ENCODE data around the gene BNC1.

The BNC1 gene

DNA sequence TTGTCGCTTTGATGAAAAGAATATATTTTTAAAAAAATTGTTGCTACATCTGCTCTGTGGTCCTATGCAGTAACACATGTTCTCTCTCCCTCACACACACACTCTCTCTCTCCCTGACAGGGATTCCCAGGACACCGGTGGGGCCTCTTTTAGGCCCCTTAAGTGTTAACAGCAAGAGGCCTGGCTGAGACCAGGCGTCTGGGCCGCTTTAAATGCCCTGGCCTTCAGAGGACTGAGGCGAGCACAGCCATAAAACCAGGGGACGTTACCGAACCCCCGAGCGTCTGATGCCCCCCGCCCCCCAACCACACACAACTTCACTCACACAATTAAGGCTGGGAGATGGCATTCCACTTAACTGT, 1.7 kb downstream of the BNC1 start:
- no peak for DNase-seq (ENCODE audit: low read depth)
- TF ChIP-seq POLR2A (IDR thresholded peaks at IDR 0.05; ENCODE audit: extremely low read depth, insufficient read length) (no peak), MYC (IDR thresholded peaks at IDR 0.05; ENCODE audit: low read depth, low read length) (no peak)
- TF ChIP-seq, protein P1, sequence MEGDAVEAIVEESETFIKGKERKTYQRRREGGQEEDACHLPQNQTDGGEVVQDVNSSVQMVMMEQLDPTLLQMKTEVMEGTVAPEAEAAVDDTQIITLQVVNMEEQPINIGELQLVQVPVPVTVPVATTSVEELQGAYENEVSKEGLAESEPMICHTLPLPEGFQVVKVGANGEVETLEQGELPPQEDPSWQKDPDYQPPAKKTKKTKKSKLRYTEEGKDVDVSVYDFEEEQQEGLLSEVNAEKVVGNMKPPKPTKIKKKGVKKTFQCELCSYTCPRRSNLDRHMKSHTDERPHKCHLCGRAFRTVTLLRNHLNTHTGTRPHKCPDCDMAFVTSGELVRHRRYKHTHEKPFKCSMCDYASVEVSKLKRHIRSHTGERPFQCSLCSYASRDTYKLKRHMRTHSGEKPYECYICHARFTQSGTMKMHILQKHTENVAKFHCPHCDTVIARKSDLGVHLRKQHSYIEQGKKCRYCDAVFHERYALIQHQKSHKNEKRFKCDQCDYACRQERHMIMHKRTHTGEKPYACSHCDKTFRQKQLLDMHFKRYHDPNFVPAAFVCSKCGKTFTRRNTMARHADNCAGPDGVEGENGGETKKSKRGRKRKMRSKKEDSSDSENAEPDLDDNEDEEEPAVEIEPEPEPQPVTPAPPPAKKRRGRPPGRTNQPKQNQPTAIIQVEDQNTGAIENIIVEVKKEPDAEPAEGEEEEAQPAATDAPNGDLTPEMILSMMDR (IDR thresholded peaks at IDR 0.05; ENCODE audit: low read depth, low read length): no peak
- TF ChIP-seq, protein P2, sequence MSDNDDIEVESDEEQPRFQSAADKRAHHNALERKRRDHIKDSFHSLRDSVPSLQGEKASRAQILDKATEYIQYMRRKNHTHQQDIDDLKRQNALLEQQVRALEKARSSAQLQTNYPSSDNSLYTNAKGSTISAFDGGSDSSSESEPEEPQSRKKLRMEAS (IDR thresholded peaks at IDR 0.05; ENCODE audit: low read depth, low read length): no peak
- no peak overlapping the region for H3K4me3 ChIP-seq (ENCODE audit: low read depth, low read length)

DNA sequence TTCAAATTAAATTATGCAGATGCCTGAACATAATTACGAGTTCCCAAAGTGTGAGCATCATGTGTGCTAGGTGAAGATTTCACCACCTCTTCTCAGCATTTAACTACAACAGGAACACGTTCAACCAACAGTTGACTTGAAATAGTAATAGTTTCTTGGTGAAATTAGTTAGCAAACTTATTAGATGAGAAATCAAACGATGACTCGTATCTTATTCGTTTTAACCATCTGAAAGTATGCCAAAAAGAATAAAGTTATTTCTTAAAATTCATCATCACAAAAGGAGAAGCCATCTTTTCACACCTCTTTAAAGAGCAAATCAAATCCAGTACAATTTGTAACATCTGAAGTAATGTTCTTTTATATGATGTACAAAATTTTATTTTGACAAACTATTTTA, 2.3 kb downstream of the BNC1 start:
- no peak for DNase-seq (ENCODE audit: low read depth)
- no peak overlapping the region for H3K4me3 ChIP-seq (ENCODE audit: low read depth, low read length)
- TF ChIP-seq, protein P2 (IDR thresholded peaks at IDR 0.05; ENCODE audit: low read depth, low read length): no peak
- TF ChIP-seq POLR2A (IDR thresholded peaks at IDR 0.05; ENCODE audit: extremely low read depth, insufficient read length) (no peak), MYC (IDR thresholded peaks at IDR 0.05; ENCODE audit: low read depth, low read length) (no peak)
- TF ChIP-seq, protein P1 (IDR thresholded peaks at IDR 0.05; ENCODE audit: low read depth, low read length): no peak

DNA sequence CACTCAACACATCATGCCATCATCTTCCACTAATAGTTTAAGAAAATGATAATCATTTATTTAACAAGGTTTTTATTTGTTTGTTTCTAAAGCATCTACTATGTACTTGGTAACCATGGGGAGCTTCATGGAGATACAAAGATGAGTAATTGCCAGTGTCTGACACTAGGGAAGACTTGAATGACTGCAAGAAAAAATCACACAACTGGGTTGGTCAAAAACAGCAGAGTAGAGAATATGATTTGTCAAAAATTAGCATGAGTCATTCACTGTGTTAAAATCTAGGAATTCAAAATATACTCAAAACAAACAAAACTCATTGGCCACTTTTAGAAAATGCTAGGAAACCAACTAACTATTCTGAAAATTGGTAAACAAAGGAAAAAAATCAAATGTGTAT, 6.3 kb downstream of the BNC1 start:
- no peak for DNase-seq (ENCODE audit: low read depth)
- no peak for TF ChIP-seq MYC (IDR thresholded peaks at IDR 0.05; ENCODE audit: low read depth, low read length)
- TF ChIP-seq POLR2A (IDR thresholded peaks at IDR 0.05; ENCODE audit: extremely low read depth, insufficient read length): no peak
- TF ChIP-seq, protein P1 (IDR thresholded peaks at IDR 0.05; ENCODE audit: low read depth, low read length): no peak
- TF ChIP-seq, protein P2 (IDR thresholded peaks at IDR 0.05; ENCODE audit: low read depth, low read length): no peak
- H3K4me3 ChIP-seq (ENCODE audit: low read depth, low read length): no peak overlapping the region

DNA sequence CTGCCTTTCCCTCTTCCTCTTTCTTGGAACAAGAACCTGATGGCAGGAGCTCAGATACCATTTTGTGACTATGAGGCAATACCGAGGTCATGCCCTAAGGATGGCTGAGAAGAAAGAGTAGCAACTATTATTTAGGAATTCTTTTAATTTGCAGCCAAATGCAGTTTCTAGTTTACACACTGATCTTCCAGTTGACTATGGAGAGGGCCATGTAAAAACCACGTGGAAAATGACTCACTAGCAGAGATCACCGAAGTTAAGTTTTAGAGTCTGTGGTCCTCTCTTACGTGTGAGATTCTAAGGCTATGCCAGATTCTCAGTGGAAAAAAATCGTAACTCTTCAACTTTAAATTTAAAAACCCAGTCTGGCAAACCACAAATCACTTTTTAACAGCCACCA, 7.8 kb downstream of the BNC1 start:
- no peak for DNase-seq (ENCODE audit: low read depth)
- no peak overlapping the region for H3K4me3 ChIP-seq (ENCODE audit: low read depth, low read length)
- TF ChIP-seq POLR2A (IDR thresholded peaks at IDR 0.05; ENCODE audit: extremely low read depth, insufficient read length) (no peak), MYC (IDR thresholded peaks at IDR 0.05; ENCODE audit: low read depth, low read length) (no peak)
- TF ChIP-seq, protein P1 (IDR thresholded peaks at IDR 0.05; ENCODE audit: low read depth, low read length): no peak
- TF ChIP-seq, protein P2 (IDR thresholded peaks at IDR 0.05; ENCODE audit: low read depth, low read length): no peak

DNA sequence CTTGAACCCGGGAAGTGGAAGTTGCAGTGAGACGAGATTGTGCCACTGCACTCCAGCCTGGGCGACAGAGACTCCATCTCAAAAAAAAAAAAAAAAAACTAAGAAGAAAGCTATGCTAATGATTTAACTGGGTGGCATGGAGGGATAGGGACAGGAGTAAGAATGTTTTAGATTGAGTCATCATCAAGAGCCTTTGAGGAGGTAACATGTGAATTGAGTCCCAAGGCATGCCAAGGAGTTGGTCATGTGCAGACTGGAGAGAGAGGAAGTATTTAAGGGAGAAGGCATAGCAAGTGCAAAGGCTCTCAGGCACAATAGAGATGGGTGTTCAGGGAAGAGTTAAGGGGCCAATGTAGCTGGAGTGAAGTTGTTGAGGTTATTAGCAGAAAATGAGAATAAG, 9.1 kb downstream of the BNC1 start:
- TF ChIP-seq, protein P1 (IDR thresholded peaks at IDR 0.05; ENCODE audit: low read depth, low read length): no peak
- no peak for TF ChIP-seq MYC (IDR thresholded peaks at IDR 0.05; ENCODE audit: low read depth, low read length)
- TF ChIP-seq, protein P2 (IDR thresholded peaks at IDR 0.05; ENCODE audit: low read depth, low read length): no peak
- TF ChIP-seq POLR2A (IDR thresholded peaks at IDR 0.05; ENCODE audit: extremely low read depth, insufficient read length): no peak
- DNase-seq (ENCODE audit: low read depth): no peak
- H3K4me3 ChIP-seq (ENCODE audit: low read depth, low read length): no peak overlapping the region

DNA sequence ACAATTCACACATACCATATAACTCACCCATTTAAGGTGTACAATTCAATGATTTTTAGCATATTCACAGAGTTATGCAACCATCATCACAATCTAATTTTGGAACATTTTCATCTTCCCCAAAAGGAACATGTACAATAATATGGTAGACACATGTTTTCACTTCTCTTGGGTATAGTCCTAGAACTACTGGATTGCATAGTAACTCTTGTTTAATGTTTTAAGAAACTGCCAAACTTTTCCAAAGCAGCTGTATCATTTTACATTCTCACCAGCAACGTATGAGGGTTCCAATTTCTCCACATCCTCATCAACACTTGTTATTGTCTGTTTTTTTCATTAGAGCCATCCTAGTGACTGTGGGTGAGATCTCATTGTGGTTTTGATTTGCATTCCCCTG, 14.3 kb downstream of the BNC1 start:
- H3K4me3 ChIP-seq (ENCODE audit: low read depth, low read length): no peak overlapping the region
- no peak for DNase-seq (ENCODE audit: low read depth)
- TF ChIP-seq, protein P1 (IDR thresholded peaks at IDR 0.05; ENCODE audit: low read depth, low read length): no peak
- TF ChIP-seq POLR2A (IDR thresholded peaks at IDR 0.05; ENCODE audit: extremely low read depth, insufficient read length): no peak
- TF ChIP-seq MYC (IDR thresholded peaks at IDR 0.05; ENCODE audit: low read depth, low read length): no peak
- TF ChIP-seq, protein P2 (IDR thresholded peaks at IDR 0.05; ENCODE audit: low read depth, low read length): no peak

Measured in NB4 (cell line).